Endodermal cell (in vitro differentiated cells): ENCODE measurements around the gene TMUB1. TPM values are rescaled to one million over a fixed set of nuclear protein-coding genes. Genes with fewer than 3 reads are reported as not detected.

ENCODE experiments used
- DNase-seq: peaks from one replicate; pipeline ENCODE4 v3.0.0-alpha.2; 2017
- H3K27ac ChIP-seq: 2 replicates; pipeline ENCODE4 v1.5.1; 2013; ENCODE audit warnings: mild to moderate bottlenecking, low read depth, low read length, moderate library complexity
- H3K27me3 ChIP-seq: 2 replicates; pipeline ENCODE4 v1.6.1; 2013; ENCODE audit warnings: mild to moderate bottlenecking, low read length, moderate library complexity; ENCODE audit not compliant: insufficient read depth, control insufficient read depth, poor library complexity, severe bottlenecking
- H3K36me3 ChIP-seq: 2 replicates; pipeline ENCODE4 v1.7.0; 2013; ENCODE audit warnings: mild to moderate bottlenecking, low read length, moderate library complexity; ENCODE audit not compliant: control insufficient read depth, insufficient read depth
- H3K4me1 ChIP-seq: one replicate; pipeline ENCODE4 v1.7.0; 2013; ENCODE audit warnings: low read length; ENCODE audit not compliant: control insufficient read depth, insufficient read depth
- H3K4me3 ChIP-seq: 2 replicates; pipeline ENCODE4 v1.5.1; 2013; ENCODE audit warnings: mild to moderate bottlenecking, low read length, moderate library complexity
- H3K9ac ChIP-seq: 2 replicates; pipeline ENCODE4 v1.6.1; 2013; ENCODE audit warnings: mild to moderate bottlenecking, low read length, moderate library complexity; ENCODE audit not compliant: poor library complexity, severe bottlenecking; ENCODE audit errors: extremely low read depth
- H3K9me3 ChIP-seq: 2 replicates; pipeline ENCODE4 v1.6.1; 2013; ENCODE audit warnings: mild to moderate bottlenecking, low read length, moderate library complexity; ENCODE audit not compliant: control insufficient read depth
- H3K27ac Mint-ChIP-seq: 2 replicates; pipeline ENCODE4 v1.8.0; 2020; ENCODE audit warnings: mixed read lengths
- H3K27me3 Mint-ChIP-seq: 2 replicates; pipeline ENCODE4 v1.8.0; 2021; ENCODE audit warnings: mild to moderate bottlenecking, mixed read lengths; ENCODE audit not compliant: insufficient read depth
- H3K36me3 Mint-ChIP-seq: 2 replicates; pipeline ENCODE4 v1.8.0; 2020; ENCODE audit warnings: low read depth, mixed read lengths
- H3K4me1 Mint-ChIP-seq: 2 replicates; pipeline ENCODE4 v1.8.0; 2020; ENCODE audit warnings: mixed read lengths
- H3K4me3 Mint-ChIP-seq: 2 replicates; pipeline ENCODE4 v1.8.0; 2020; ENCODE audit warnings: mild to moderate bottlenecking, moderate library complexity, mixed read lengths
- H3K9me3 Mint-ChIP-seq: 2 replicates; pipeline ENCODE4 v1.8.0; 2020; ENCODE audit warnings: mild to moderate bottlenecking, mixed read lengths
- CTCF ChIP-seq: fragments of 200-600 bp; sonication (generic); conservative IDR thresholded peaks from 2 replicates; pipeline ENCODE4 v1.5.0; 2021; ENCODE audit warnings: antibody characterized with exemption, mild to moderate bottlenecking
- WGBS, 2 experiments: methylation state at CpG; one replicate each; pipeline versions ENCODE4 v1.1.5 to v1.1.7; 2013; ENCODE audit warnings: missing lambda C conversion rate in 2 of 2, mixed read lengths in 1 of 2; ENCODE audit not compliant: insufficient coverage in 1 of 2, insufficient read length in 1 of 2; 5-methylcytosine and 5-hydroxymethylcytosine counted together
- total RNA-seq, 2 donors: library from RNA; stranded (reverse); fragmentation: NEBNext Ultra II Directional in 1 of 2; extraction: Animal tissue kit (Norgen Biotek cat#: 25700) in 1 of 2; gene quantifications; 2 replicates in 1 of 2; 3 replicates in 1 of 2; pipeline ENCODE4 v1.2.1, GENCODE V29; 2021

The TMUB1 gene
- total RNA-seq, 2 donors from 2014 or later, result 48.1 to 52.6 TPM

- no peak for DNase-seq
- H3K27me3 ChIP-seq, result no peaks in the 10 kb centered on the region
- H3K9ac ChIP-seq, result no peak overlapping the region
- no peak overlapping the region for H3K4me3 ChIP-seq
- peaks cover 14% of the 10 kb centered on the region for H3K36me3 Mint-ChIP-seq
- H3K9me3 Mint-ChIP-seq, result no peaks in the 10 kb centered on the region
- peaks cover 6% of the 10 kb centered on the region for H3K4me1 ChIP-seq
- 92 to 95% methylated on average over 19 to 30 of the region's 30 CpGs for WGBS, 2 experiments
- peaks cover 3% of the 10 kb centered on the region for H3K4me1 Mint-ChIP-seq
- H3K27me3 Mint-ChIP-seq, result no peaks in the 10 kb centered on the region
- H3K27ac ChIP-seq, result no peak overlapping the region
- H3K36me3 ChIP-seq, result peaks cover 6% of the 10 kb centered on the region
- TF ChIP-seq CTCF, result no peak
- no peak overlapping the region for H3K4me3 Mint-ChIP-seq
- no peaks in the 10 kb centered on the region for H3K9me3 ChIP-seq
- no peak overlapping the region for H3K27ac Mint-ChIP-seq
Measured at GRCh38 chr7:151040616-151041375, 42.5 kb downstream of the TMUB1 start.

- Mint-ChIP-seq H3K36me3 (peaks cover 13% of the 10 kb centered on the region), H3K4me3 (no peak overlapping the region)
- peaks cover 6% of the 10 kb centered on the region for H3K36me3 ChIP-seq
Measured at GRCh38 chr7:151039850-151040548, 43.3 kb downstream of the TMUB1 start.

More at GRCh38 chr7:151039850-151040548, 43.3 kb downstream of the TMUB1 start:
- no peaks in the 10 kb centered on the region for H3K9me3 Mint-ChIP-seq
- Histone ChIP-seq H3K27me3 (no peaks in the 10 kb centered on the region), H3K27ac (no peak overlapping the region), H3K4me3 (no peak overlapping the region), H3K4me1 (peaks cover 6% of the 10 kb centered on the region), H3K9me3 (no peaks in the 10 kb centered on the region), H3K9ac (no peak overlapping the region)
- no peaks in the 10 kb centered on the region for H3K27me3 Mint-ChIP-seq
- peak overlapping the region; percentile 16 for H3K27ac Mint-ChIP-seq
- DNase-seq, result no peak
- H3K4me1 Mint-ChIP-seq, result peaks cover 3% of the 10 kb centered on the region
- TF ChIP-seq CTCF, result no peak
- 87 to 90% methylated on average over 11 to 18 of the region's 18 CpGs for WGBS, 2 experiments
